ENCODE data around the gene LIN7A. TPM values are rescaled to one million over a fixed set of nuclear protein-coding genes. Genes with fewer than 3 reads are reported as not detected.

Gene LIN7A
- total RNA-seq, 1 experiment from 2014 or later, result 10.0 TPM

GRCh38 chr12:80834724-80835123 is 103.0 kb downstream of the LIN7A start:
- no peak overlapping the region for H3K4me3 ChIP-seq (ENCODE audit: low read depth, low read length, poor library complexity, severe bottlenecking)
- no TSS peak for BruUV-seq (replicated peaks)
- no peak for DNase-seq (ENCODE audit: low spot score)
- intact Hi-C loops (cut with micrococcal nuclease; ENCODE audit: unreplicated experiment), result loop anchor here (5.0 kb wide), 1 partner anchor 423 kb away; no protein-coding TSS in a partner anchor
- H3K27me3 ChIP-seq (replicated peaks; ENCODE audit: insufficient read depth, low read depth, low read length, poor library complexity), result no peaks in the 10 kb centered on the region
- H3K36me3 ChIP-seq (ENCODE audit: insufficient read depth, low read length, poor library complexity, severe bottlenecking), result no peaks in the 10 kb centered on the region
- TF ChIP-seq, protein P1, sequence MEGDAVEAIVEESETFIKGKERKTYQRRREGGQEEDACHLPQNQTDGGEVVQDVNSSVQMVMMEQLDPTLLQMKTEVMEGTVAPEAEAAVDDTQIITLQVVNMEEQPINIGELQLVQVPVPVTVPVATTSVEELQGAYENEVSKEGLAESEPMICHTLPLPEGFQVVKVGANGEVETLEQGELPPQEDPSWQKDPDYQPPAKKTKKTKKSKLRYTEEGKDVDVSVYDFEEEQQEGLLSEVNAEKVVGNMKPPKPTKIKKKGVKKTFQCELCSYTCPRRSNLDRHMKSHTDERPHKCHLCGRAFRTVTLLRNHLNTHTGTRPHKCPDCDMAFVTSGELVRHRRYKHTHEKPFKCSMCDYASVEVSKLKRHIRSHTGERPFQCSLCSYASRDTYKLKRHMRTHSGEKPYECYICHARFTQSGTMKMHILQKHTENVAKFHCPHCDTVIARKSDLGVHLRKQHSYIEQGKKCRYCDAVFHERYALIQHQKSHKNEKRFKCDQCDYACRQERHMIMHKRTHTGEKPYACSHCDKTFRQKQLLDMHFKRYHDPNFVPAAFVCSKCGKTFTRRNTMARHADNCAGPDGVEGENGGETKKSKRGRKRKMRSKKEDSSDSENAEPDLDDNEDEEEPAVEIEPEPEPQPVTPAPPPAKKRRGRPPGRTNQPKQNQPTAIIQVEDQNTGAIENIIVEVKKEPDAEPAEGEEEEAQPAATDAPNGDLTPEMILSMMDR (conservative IDR thresholded peaks at IDR 0.05; ENCODE audit: low read depth, low read length), result no peak
- no peak for TF ChIP-seq EZH2 (IDR thresholded peaks at IDR 0.05; ENCODE audit: borderline replicate concordance, low read depth, low read length, poor library complexity, severe bottlenecking)
- no peaks in the 10 kb centered on the region for H3K9me3 ChIP-seq (ENCODE audit: low read depth, low read length, poor library complexity, severe bottlenecking)
- ChIA-PET POLR2A (ENCODE audit: low non-redundant PET) (no interaction called here), CTCF (no interaction called here)
- H3K27ac ChIP-seq (ENCODE audit: low read depth, low read length, poor library complexity, severe bottlenecking), result no peak overlapping the region
- H3K4me1 ChIP-seq (ENCODE audit: insufficient read depth, low read length, poor library complexity, severe bottlenecking), result no peaks in the 10 kb centered on the region

GRCh38 chr12:80830533-80831088 is 107.1 kb downstream of the LIN7A start:
- ChIA-PET POLR2A (ENCODE audit: low non-redundant PET) (no interaction called here), CTCF (no interaction called here)
- Histone ChIP-seq H3K9me3 (ENCODE audit: low read depth, low read length, poor library complexity, severe bottlenecking) (no peaks in the 10 kb centered on the region), H3K4me1 (ENCODE audit: insufficient read depth, low read length, poor library complexity, severe bottlenecking) (no peaks in the 10 kb centered on the region), H3K4me3 (ENCODE audit: low read depth, low read length, poor library complexity, severe bottlenecking) (no peak overlapping the region), H3K27ac (ENCODE audit: low read depth, low read length, poor library complexity, severe bottlenecking) (no peak overlapping the region), H3K27me3 (replicated peaks; ENCODE audit: insufficient read depth, low read depth, low read length, poor library complexity) (no peaks in the 10 kb centered on the region), H3K36me3 (ENCODE audit: insufficient read depth, low read length, poor library complexity, severe bottlenecking) (no peaks in the 10 kb centered on the region)
- TF ChIP-seq EZH2 (IDR thresholded peaks at IDR 0.05; ENCODE audit: borderline replicate concordance, low read depth, low read length, poor library complexity, severe bottlenecking), result no peak
- TF ChIP-seq, protein P1 (conservative IDR thresholded peaks at IDR 0.05; ENCODE audit: low read depth, low read length), result no peak
- BruUV-seq (replicated peaks), result no TSS peak
- no peak for DNase-seq (ENCODE audit: low spot score)
- intact Hi-C loops (cut with micrococcal nuclease; ENCODE audit: unreplicated experiment), result no loop called here

- ChIA-PET POLR2A (ENCODE audit: low non-redundant PET) (no interaction called here), CTCF (no interaction called here)
- H3K27me3 ChIP-seq (replicated peaks; ENCODE audit: insufficient read depth, low read depth, low read length, poor library complexity), result no peaks in the 10 kb centered on the region
- no peaks in the 10 kb centered on the region for H3K9me3 ChIP-seq (ENCODE audit: low read depth, low read length, poor library complexity, severe bottlenecking)
- H3K4me3 ChIP-seq (ENCODE audit: low read depth, low read length, poor library complexity, severe bottlenecking), result no peak overlapping the region
- DNase-seq (ENCODE audit: low spot score), result no peak
- intact Hi-C loops (cut with micrococcal nuclease; ENCODE audit: unreplicated experiment), result no loop called here
- TF ChIP-seq, protein P1 (conservative IDR thresholded peaks at IDR 0.05; ENCODE audit: low read depth, low read length), result no peak
- TF ChIP-seq EZH2 (IDR thresholded peaks at IDR 0.05; ENCODE audit: borderline replicate concordance, low read depth, low read length, poor library complexity, severe bottlenecking), result no peak
- no peak overlapping the region for H3K27ac ChIP-seq (ENCODE audit: low read depth, low read length, poor library complexity, severe bottlenecking)
- H3K36me3 ChIP-seq (ENCODE audit: insufficient read depth, low read length, poor library complexity, severe bottlenecking), result no peaks in the 10 kb centered on the region
- no TSS peak for BruUV-seq (replicated peaks)
- no peaks in the 10 kb centered on the region for H3K4me1 ChIP-seq (ENCODE audit: insufficient read depth, low read length, poor library complexity, severe bottlenecking)
Observed at GRCh38 chr12:80829767-80830166, 108.0 kb downstream of the LIN7A start.
